Activated T-helper 17 cell treated with anti-CD3 and anti-CD28 coated beads, Interleukin-2, amount 50 U/mL, for 72 hours (primary cell): Measurements from ENCODE around the gene C18orf32. TPM values are rescaled to one million over a fixed set of nuclear protein-coding genes. Genes with fewer than 3 reads are reported as not detected.
A peak's percentile ranks its signal among the peaks of the same experiment; 100 is the strongest.
"Not testable (repeated sequence)": the region's sequence is repeated elsewhere in the genome, so short reads cannot be mapped to it uniquely, and the experiment has no call there.

Experiments
- ATAC-seq: fragments of 150-1000 bp; cut with Tn5 transposase; replicated peaks from 2 replicates; pipeline ENCODE4 v1.10.0; 2021; ENCODE audit warnings: mild to moderate bottlenecking, moderate library complexity
- H3K27ac Mint-ChIP-seq: one replicate; pipeline ENCODE4 v1.8.0; 2022; ENCODE audit warnings: mixed read lengths
- H3K27me3 Mint-ChIP-seq: one replicate; pipeline ENCODE4 v1.8.0; 2022; ENCODE audit warnings: mixed read lengths
- H3K36me3 Mint-ChIP-seq: one replicate; pipeline ENCODE4 v1.8.0; 2022; ENCODE audit warnings: low read depth, mild to moderate bottlenecking, mixed read lengths
- H3K4me1 Mint-ChIP-seq: one replicate; pipeline ENCODE4 v1.8.0; 2022; ENCODE audit warnings: mixed read lengths
- H3K4me3 Mint-ChIP-seq: one replicate; pipeline ENCODE4 v1.8.0; 2022; ENCODE audit warnings: mild to moderate bottlenecking, mixed read lengths
- H3K9me3 Mint-ChIP-seq: one replicate; pipeline ENCODE4 v1.8.0; 2022; ENCODE audit warnings: mixed read lengths
- total RNA-seq, 2 donors: library from RNA; stranded (reverse); gene quantifications; one replicate each; pipeline ENCODE4 v1.2.3, GENCODE V29; 2022

The C18orf32 gene
- total RNA-seq, 2 donors from 2014 or later, result 15.6 to 17.4 TPM

GRCh38 chr18:49467019-49467563 lies 19.9 kb downstream of the C18orf32 start:
- no peak overlapping the region for H3K4me3 Mint-ChIP-seq
- H3K36me3 Mint-ChIP-seq, result no peaks in the 10 kb centered on the region
- H3K4me1 Mint-ChIP-seq, result no peaks in the 10 kb centered on the region
- no peak overlapping the region for H3K27ac Mint-ChIP-seq
- H3K9me3 Mint-ChIP-seq, result no peaks in the 10 kb centered on the region
- no peaks in the 10 kb centered on the region for H3K27me3 Mint-ChIP-seq
- ATAC-seq, result no peak

GRCh38 chr18:49464718-49465598 lies 22.1 kb downstream of the C18orf32 start:
- Mint-ChIP-seq H3K36me3 (no peaks in the 10 kb centered on the region), H3K4me3 (no peak overlapping the region), H3K4me1 (peaks cover 4% of the 10 kb centered on the region), H3K9me3 (no peaks in the 10 kb centered on the region), H3K27me3 (no peaks in the 10 kb centered on the region), H3K27ac (no peak overlapping the region)
- ATAC-seq, result no peak

- no peaks in the 10 kb centered on the region for H3K36me3 Mint-ChIP-seq
- no peaks in the 10 kb centered on the region for H3K27me3 Mint-ChIP-seq
- H3K9me3 Mint-ChIP-seq, result no peaks in the 10 kb centered on the region
- peaks cover 24% of the 10 kb centered on the region for H3K4me1 Mint-ChIP-seq
- no peak for ATAC-seq
- H3K27ac Mint-ChIP-seq, result no peak overlapping the region
- peak overlapping the region; percentile 91 for H3K4me3 Mint-ChIP-seq
These were observed 25.4 kb downstream of the C18orf32 start for GRCh38 chr18:49461602-49461977.

GRCh38 chr18:49460976-49461601 lies 25.9 kb downstream of the C18orf32 start:
- ATAC-seq, result peak; percentile 33
- H3K4me1 Mint-ChIP-seq, result peaks cover 25% of the 10 kb centered on the region
- H3K27ac Mint-ChIP-seq, result peak overlapping the region; percentile 93
- no peaks in the 10 kb centered on the region for H3K36me3 Mint-ChIP-seq
- H3K9me3 Mint-ChIP-seq, result no peaks in the 10 kb centered on the region
- H3K27me3 Mint-ChIP-seq, result no peaks in the 10 kb centered on the region
- peak overlapping the region; percentile 91 for H3K4me3 Mint-ChIP-seq

- peak; percentile 59 for ATAC-seq
- Mint-ChIP-seq H3K9me3 (no peaks in the 10 kb centered on the region), H3K4me1 (peaks cover 29% of the 10 kb centered on the region), H3K27ac (peak overlapping the region; percentile 75), H3K36me3 (peaks cover 6% of the 10 kb centered on the region), H3K4me3 (peak overlapping the region; percentile 91), H3K27me3 (no peaks in the 10 kb centered on the region)
These were observed 27.4 kb downstream of the C18orf32 start for GRCh38 chr18:49459404-49460171.

- Mint-ChIP-seq H3K36me3 (peaks cover 20% of the 10 kb centered on the region), H3K27me3 (no peaks in the 10 kb centered on the region), H3K9me3 (no peaks in the 10 kb centered on the region), H3K4me3 (no peak overlapping the region), H3K4me1 (peaks cover 38% of the 10 kb centered on the region), H3K27ac (no peak overlapping the region)
- no peak for ATAC-seq
These were observed 29.4 kb downstream of the C18orf32 start for GRCh38 chr18:49457616-49458015.

DNA sequence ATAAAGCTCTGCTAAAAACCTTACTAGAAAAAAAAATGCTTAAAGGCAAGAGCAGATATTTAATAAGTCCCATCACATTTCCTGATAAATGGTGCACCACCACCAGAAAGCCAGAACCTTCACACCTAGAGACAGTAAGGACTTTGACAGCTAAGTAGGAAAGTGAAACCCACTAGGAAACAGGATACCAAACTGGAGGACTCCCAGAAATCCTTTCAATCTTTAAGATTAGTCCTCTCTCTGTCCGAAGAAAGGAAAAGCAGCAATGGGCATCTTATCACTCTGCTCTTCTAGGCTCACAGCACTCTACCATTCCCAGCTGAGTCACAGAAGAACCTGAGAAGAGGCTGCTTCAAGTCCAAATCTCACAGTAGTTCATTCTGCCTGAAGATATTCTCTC lies 30.2 kb downstream of the C18orf32 start:
- Mint-ChIP-seq H3K27me3 (no peaks in the 10 kb centered on the region), H3K36me3 (peaks cover 20% of the 10 kb centered on the region), H3K4me3 (peak overlapping the region; percentile 10), H3K4me1 (peaks cover 38% of the 10 kb centered on the region), H3K9me3 (no peaks in the 10 kb centered on the region), H3K27ac (no peak overlapping the region)
- no peak for ATAC-seq

GRCh38 chr18:49452534-49452933 lies 34.5 kb downstream of the C18orf32 start:
- Mint-ChIP-seq H3K4me1 (peaks cover 30% of the 10 kb centered on the region), H3K36me3 (peaks cover 32% of the 10 kb centered on the region)
- ATAC-seq, H3K9me3 Mint-ChIP-seq, H3K27me3 Mint-ChIP-seq, H3K27ac Mint-ChIP-seq, H3K4me3 Mint-ChIP-seq: not testable (repeated sequence)

GRCh38 chr18:49447810-49448745 lies 39.0 kb downstream of the C18orf32 start:
- peak overlapping the region; percentile 14 for H3K27ac Mint-ChIP-seq
- H3K27me3 Mint-ChIP-seq, result no peaks in the 10 kb centered on the region
- peak; percentile 86 for ATAC-seq
- H3K9me3 Mint-ChIP-seq, result peaks cover 3% of the 10 kb centered on the region
- peaks cover 16% of the 10 kb centered on the region for H3K36me3 Mint-ChIP-seq
- peaks cover 11% of the 10 kb centered on the region for H3K4me1 Mint-ChIP-seq
- H3K4me3 Mint-ChIP-seq, result no peak overlapping the region

- no peak for ATAC-seq
- peaks cover 16% of the 10 kb centered on the region for H3K4me1 Mint-ChIP-seq
- peaks cover 3% of the 10 kb centered on the region for H3K9me3 Mint-ChIP-seq
- no peak overlapping the region for H3K27ac Mint-ChIP-seq
- H3K4me3 Mint-ChIP-seq, result no peak overlapping the region
- peaks cover 12% of the 10 kb centered on the region for H3K36me3 Mint-ChIP-seq
- no peaks in the 10 kb centered on the region for H3K27me3 Mint-ChIP-seq
These were observed 40.6 kb downstream of the C18orf32 start for GRCh38 chr18:49446481-49446880.

DNA sequence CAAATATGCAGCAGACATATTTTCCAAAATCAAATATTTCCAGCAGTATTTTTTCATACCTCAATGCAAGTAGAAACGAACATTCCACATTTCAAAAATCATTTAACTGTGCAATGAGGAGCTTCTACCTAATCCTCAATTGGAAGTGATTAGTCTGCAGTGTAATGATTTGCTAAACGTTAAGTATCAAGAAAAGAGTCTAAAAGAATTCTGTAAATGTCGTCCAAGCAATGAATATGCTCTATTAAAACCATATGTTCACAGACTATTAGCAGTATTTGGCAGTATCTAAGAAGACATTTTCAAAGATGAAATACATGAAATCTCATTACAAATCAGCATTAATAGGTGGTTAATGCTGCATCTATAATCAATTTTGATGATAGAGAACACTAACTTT lies 42.5 kb downstream of the C18orf32 start:
- H3K27ac Mint-ChIP-seq, result no peak overlapping the region
- no peak for ATAC-seq

GRCh38 chr18:49443837-49444236 lies 43.2 kb downstream of the C18orf32 start:
- H3K27me3 Mint-ChIP-seq, result no peaks in the 10 kb centered on the region
- no peak for ATAC-seq
- H3K9me3 Mint-ChIP-seq, result no peaks in the 10 kb centered on the region
- no peak overlapping the region for H3K27ac Mint-ChIP-seq
- peaks cover 21% of the 10 kb centered on the region for H3K4me1 Mint-ChIP-seq
- H3K36me3 Mint-ChIP-seq, result peaks cover 1% of the 10 kb centered on the region
- H3K4me3 Mint-ChIP-seq, result no peak overlapping the region

More for the DNA sequence above, 42.5 kb downstream of the C18orf32 start:
- H3K4me1 Mint-ChIP-seq, result peaks cover 20% of the 10 kb centered on the region
- no peaks in the 10 kb centered on the region for H3K27me3 Mint-ChIP-seq
- peaks cover 3% of the 10 kb centered on the region for H3K9me3 Mint-ChIP-seq
- peaks cover 8% of the 10 kb centered on the region for H3K36me3 Mint-ChIP-seq
- H3K4me3 Mint-ChIP-seq, result no peak overlapping the region

DNA sequence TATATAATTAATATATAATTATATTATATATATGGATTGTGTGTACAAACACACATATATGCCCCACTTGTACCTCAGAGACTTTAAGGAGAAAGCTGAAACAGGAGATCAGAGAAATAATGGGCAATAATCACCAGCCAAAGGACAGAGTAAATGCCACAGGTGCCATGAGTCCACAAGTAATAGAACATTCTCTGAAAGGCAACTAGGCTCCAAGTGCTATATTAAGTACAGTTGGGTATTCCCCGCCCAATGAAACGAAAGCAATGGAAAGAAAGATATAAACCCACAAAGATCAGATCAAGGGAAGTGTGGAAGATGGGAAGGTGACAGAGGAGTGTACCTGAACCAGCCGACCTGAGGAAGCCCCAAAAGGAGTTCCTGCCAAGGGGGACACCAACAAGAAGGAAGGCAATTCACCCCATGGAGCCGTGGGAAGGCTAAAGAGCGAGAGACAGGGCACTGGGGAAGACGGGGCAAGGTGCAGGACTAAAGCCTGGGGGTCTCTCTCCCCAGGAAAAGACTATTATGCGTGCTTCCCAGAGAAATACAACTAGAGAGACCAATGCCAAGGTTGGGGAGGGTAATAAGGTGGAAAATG lies 45.6 kb downstream of the C18orf32 start:
- H3K27me3 Mint-ChIP-seq, result no peaks in the 10 kb centered on the region
- no peak for ATAC-seq
- peaks cover 22% of the 10 kb centered on the region for H3K4me1 Mint-ChIP-seq
- H3K27ac Mint-ChIP-seq, result no peak overlapping the region
- no peaks in the 10 kb centered on the region for H3K9me3 Mint-ChIP-seq
- no peak overlapping the region for H3K4me3 Mint-ChIP-seq
- H3K36me3 Mint-ChIP-seq, result no peaks in the 10 kb centered on the region
